H1 (cell line): ENCODE results near the gene HAGH. TPM values are rescaled to one million over a fixed set of nuclear protein-coding genes. Genes with fewer than 3 reads are reported as not detected.

Source experiments
- CTCF ChIA-PET: fragments of 300-600 bp; sonication (Branson Sonifier 250); formaldehyde crosslinking; loops from one replicate; lab custom pipeline; 2021; ENCODE audit not compliant: partially characterized antibody; lab: Charles Lee
- POLR2A ChIA-PET: fragments of 300-600 bp; sonication (Branson Sonifier 250); formaldehyde crosslinking; loops from one replicate; lab custom pipeline; 2021; ENCODE audit warnings: inconsistent platforms; ENCODE audit not compliant: partially characterized antibody; lab: Charles Lee
- DNase-seq, 2 experiments: peaks; one replicate each; pipeline versions ENCODE4 v3.0.0 to v3.0.0-alpha.2; 2010 to 2022; ENCODE audit warnings: low spot score in 2 of 2, low read depth in 1 of 2, mixed read lengths in 1 of 2
- FAIRE-seq: peaks from 2 replicates; lab custom pipeline; 2011; peaks lifted over from hg19 to GRCh38; lab: Jason Lieb, UNC
- H2AFZ ChIP-seq: 2 replicates; pipeline ENCODE4 v1.8.1; 2012; ENCODE audit warnings: low read length, inconsistent platforms
- H2AK5ac ChIP-seq: 2 replicates; pipeline ENCODE4 v1.6.1; 2013; ENCODE audit warnings: low read depth, low read length
- H2BK120ac ChIP-seq: replicated peaks from 2 replicates; pipeline ENCODE3; 2013; ENCODE audit warnings: low read depth, low read length, inconsistent platforms
- H2BK12ac ChIP-seq: 2 replicates; pipeline ENCODE4 v1.6.1; 2013; ENCODE audit warnings: low read depth, low read length
- H2BK15ac ChIP-seq: 2 replicates; pipeline ENCODE4 v1.6.1; 2013; ENCODE audit warnings: low read length
- H2BK20ac ChIP-seq: 2 replicates; pipeline ENCODE4 v1.6.1; 2013; ENCODE audit warnings: low read length
- H2BK5ac ChIP-seq: 2 replicates; pipeline ENCODE4 v1.6.1; 2013; ENCODE audit warnings: low read depth, low read length
- H3K14ac ChIP-seq: 2 replicates; pipeline ENCODE4 v1.6.1; 2013; ENCODE audit warnings: inconsistent platforms; ENCODE audit not compliant: insufficient read length
- H3K18ac ChIP-seq: 2 replicates; pipeline ENCODE4 v1.6.1; 2013; ENCODE audit warnings: low read length; ENCODE audit errors: extremely low read depth
- H3K23ac ChIP-seq: 2 replicates; pipeline ENCODE4 v1.6.1; 2013; ENCODE audit warnings: inconsistent platforms; ENCODE audit not compliant: insufficient read length
- H3K23me2 ChIP-seq: 2 replicates; pipeline ENCODE4 v1.6.1; 2013; ENCODE audit warnings: low read depth, low read length
- H3K27ac ChIP-seq: 2 replicates; pipeline ENCODE4 v1.6.1; 2011; ENCODE audit warnings: low read depth, low read length, inconsistent platforms
- H3K27me3 ChIP-seq, 4 experiments: replicated peaks in 1 of 4; 1 replicate in 1 of 4; 2 replicates in 3 of 4; pipeline versions ENCODE4 v1.6.1 to v1.8.1; 2011 to 2013; ENCODE audit warnings: low read length in 3 of 4, mild to moderate bottlenecking in 3 of 4, inconsistent platforms in 2 of 4, mixed read lengths in 2 of 4, moderate library complexity in 1 of 4; ENCODE audit not compliant: control insufficient read depth in 3 of 4, insufficient read depth in 3 of 4; ENCODE audit errors: extremely low read depth in 1 of 4
- H3K36me3 ChIP-seq, 4 experiments: 2 replicates each; pipeline versions ENCODE4 v1.6.1 to v1.8.1; 2011 to 2013; ENCODE audit warnings: mild to moderate bottlenecking in 4 of 4, low read length in 3 of 4, moderate library complexity in 2 of 4, control low read depth in 1 of 4, inconsistent platforms in 1 of 4; ENCODE audit not compliant: insufficient read depth in 4 of 4, control insufficient read depth in 2 of 4
- H3K4ac ChIP-seq: replicated peaks from 2 replicates; pipeline ENCODE3; 2013; ENCODE audit warnings: low read length, low read depth, mixed read lengths, inconsistent platforms; ENCODE audit not compliant: insufficient read length
- H3K4me1 ChIP-seq, 4 experiments: replicated peaks in 1 of 4; 1 replicate in 1 of 4; 2 replicates in 3 of 4; pipeline versions ENCODE4 v1.6.1 to v1.8.1; 2011 to 2013; ENCODE audit warnings: low read length in 3 of 4, inconsistent platforms in 2 of 4, mixed read lengths in 1 of 4; ENCODE audit not compliant: insufficient read depth in 4 of 4, control insufficient read depth in 3 of 4
- H3K4me2 ChIP-seq, 2 experiments: 2 replicates each; pipeline versions ENCODE4 v1.6.1 to v1.8.1; 2011 to 2013; ENCODE audit warnings: low read depth in 2 of 2, low read length in 2 of 2, control low read depth in 1 of 2, inconsistent platforms in 1 of 2, mild to moderate bottlenecking in 1 of 2; ENCODE audit not compliant: insufficient read depth in 1 of 2
- H3K4me3 ChIP-seq, 4 experiments: fragments of 200-600, 300-600 bp in 1 of 4; sonication (generic), shearing (Covaris generic), sonication (Bioruptor Twin) in 1 of 4; 2 replicates each; pipeline versions ENCODE4 v1.5.1 to v1.8.1; 2011 to 2016; ENCODE audit warnings: low read length in 4 of 4, low read depth in 3 of 4, control low read depth in 2 of 4, inconsistent platforms in 2 of 4, mild to moderate bottlenecking in 2 of 4, mixed read lengths in 1 of 4, moderate library complexity in 1 of 4; ENCODE audit not compliant: insufficient read depth in 2 of 4; ENCODE audit errors: extremely low read depth in 1 of 4
- H3K56ac ChIP-seq: replicated peaks from 2 replicates; pipeline ENCODE3; 2013; ENCODE audit warnings: low read depth, mild to moderate bottlenecking, mixed read lengths, low read length, inconsistent platforms; ENCODE audit not compliant: insufficient read length
- H3K79me1 ChIP-seq: 2 replicates; pipeline ENCODE4 v1.6.1; 2013; ENCODE audit warnings: low read depth, low read length, control low read depth
- H3K79me2 ChIP-seq, 2 experiments: 2 replicates each; pipeline versions ENCODE4 v1.6.1 to v1.8.1; 2012 to 2013; ENCODE audit warnings: low read length in 2 of 2, mild to moderate bottlenecking in 2 of 2, inconsistent platforms in 1 of 2; ENCODE audit not compliant: insufficient read depth in 2 of 2, control insufficient read depth in 1 of 2
- H3K9ac ChIP-seq, 4 experiments: replicated peaks in 1 of 4; 1 replicate in 1 of 4; 2 replicates in 3 of 4; pipeline versions ENCODE4 v1.6.1 to v1.8.1; 2011 to 2013; ENCODE audit warnings: low read depth in 3 of 4, low read length in 3 of 4, control low read depth in 2 of 4, mild to moderate bottlenecking in 2 of 4, moderate library complexity in 2 of 4, inconsistent platforms in 1 of 4; ENCODE audit errors: extremely low read depth in 1 of 4
- H3K9me3 ChIP-seq, 2 experiments: 2 replicates each; pipeline versions ENCODE4 v1.6.1 to v1.8.1; 2012 to 2013; ENCODE audit warnings: mild to moderate bottlenecking in 2 of 2, moderate library complexity in 2 of 2, control low read depth in 1 of 2, inconsistent platforms in 1 of 2, low read depth in 1 of 2, low read length in 1 of 2, mixed read lengths in 1 of 2; ENCODE audit not compliant: insufficient read depth in 2 of 2
- H4K20me1 ChIP-seq, 2 experiments: replicated peaks in 1 of 2; 2 replicates each; pipeline versions ENCODE3 to v1.8.1; 2011 to 2013; ENCODE audit warnings: inconsistent platforms in 2 of 2, low read length in 2 of 2, mild to moderate bottlenecking in 1 of 2; ENCODE audit not compliant: insufficient read depth in 2 of 2, control insufficient read depth in 1 of 2
- H4K5ac ChIP-seq: 2 replicates; pipeline ENCODE4 v1.6.1; 2013; ENCODE audit warnings: low read length, low read depth, mixed read lengths, inconsistent platforms; ENCODE audit not compliant: insufficient read length
- H4K8ac ChIP-seq: 2 replicates; pipeline ENCODE4 v1.8.0; 2013; ENCODE audit warnings: mild to moderate bottlenecking, moderate library complexity, low read length, inconsistent platforms; ENCODE audit not compliant: insufficient read depth; ENCODE audit errors: extremely low read depth
- H4K91ac ChIP-seq: replicated peaks from 2 replicates; pipeline ENCODE3; 2013; ENCODE audit warnings: low read length, mixed read lengths, inconsistent platforms; ENCODE audit not compliant: insufficient read length
- MAFK ChIP-seq: IDR thresholded peaks from 2 replicates; pipeline ENCODE4 v1.6.1; 2012; ENCODE audit warnings: low read depth, mild to moderate bottlenecking, improper control_type of control experiment, low read length
- SP4 ChIP-seq: IDR thresholded peaks from 2 replicates; pipeline ENCODE4 v1.6.1; 2012; ENCODE audit warnings: low read length, inconsistent platforms
- WGBS, 2 experiments: shearing (Covaris generic) in 1 of 2; methylation state at CpG; one replicate each; pipeline versions ENCODE4 v1.1.6 to v1.1.7; 2013 to 2015; ENCODE audit warnings: low lambda C conversion rate in 2 of 2, mixed read lengths in 2 of 2, inconsistent platforms in 1 of 2, low coverage in 1 of 2, missing lambda C conversion rate in 1 of 2; ENCODE audit not compliant: insufficient replicate concordance in 2 of 2, insufficient coverage in 1 of 2, insufficient read length in 1 of 2; ENCODE audit errors: extremely low coverage in 1 of 2, missing lambda C conversion rate in 1 of 2; 5-methylcytosine and 5-hydroxymethylcytosine counted together
- polyA plus RNA-seq, 7 experiments: library from polyadenylated mRNA; depleted of rRNA in 3 of 7; stranded (reverse) in 5 of 7; unstranded in 2 of 7; fragments of >200 nt in 5 of 7; fragments of 200-250 nt in 2 of 7; gene quantifications; 1 replicate in 5 of 7; 2 replicates in 1 of 7; 4 replicates in 1 of 7; pipeline versions ENCODE4 v1.2.1 to v1.2.3, GENCODE V29; 2011 to 2013; ENCODE audit warnings: missing spikeins in 2 of 7, mixed read lengths in 2 of 7
- total RNA-seq: library from RNA; stranded (reverse); fragmentation: NEBNext Ultra II Directional; extraction: Animal tissue kit (Norgen Biotek cat#: 25700); gene quantifications from 2 replicates; pipeline ENCODE4 v1.2.1, GENCODE V29; 2021

HAGH gene
- total and polyA plus RNA-seq, 2 of the 8 experiments (the other 6 are each of a cell fraction or from before 2014, with no cell fraction given) = 28.7 to 40.6 TPM

- CTCF ChIA-PET = interaction anchor here (1.5 kb wide), 1 partner anchor 10 kb away, joined by 7 read pairs; no protein-coding TSS in a partner anchor
- H3K79me1 ChIP-seq = peaks cover 4% of the 10 kb centered on the region; the same call in 1 of the 2 replicates
- DNase-seq = no peak
- POLR2A ChIA-PET = interaction anchor here (1.5 kb wide), 1 partner anchor 32 kb away, joined by 4 read pairs; no protein-coding TSS in a partner anchor
- H2BK15ac ChIP-seq = no peak overlapping the region
- no peak overlapping the region for H3K23ac ChIP-seq
- H4K5ac ChIP-seq = no peak overlapping the region
- no peaks in the 10 kb centered on the region for H3K79me2 ChIP-seq
- no peak for FAIRE-seq
- no peak overlapping the region for H3K4me3 ChIP-seq
- H2AFZ ChIP-seq = no peak overlapping the region
- no peak overlapping the region for H3K4ac ChIP-seq
- no peak overlapping the region for H3K18ac ChIP-seq
- no peak overlapping the region for H2BK20ac ChIP-seq
- H3K23me2 ChIP-seq = peaks cover 1% of the 10 kb centered on the region; the same call in 1 of the 2 replicates
- H4K8ac ChIP-seq = no peak overlapping the region; the same call in 1 of the 2 replicates
- 98% methylated on average over 12 of the region's 12 CpGs; no CpG with 5 or more reads in 1 of the 2 experiments for WGBS, 2 experiments
- H2BK120ac ChIP-seq = no peak overlapping the region
- H3K14ac ChIP-seq = no peak overlapping the region
- H4K91ac ChIP-seq = no peak overlapping the region
- no peak overlapping the region for H2BK12ac ChIP-seq
- H2BK5ac ChIP-seq = no peak overlapping the region
- H3K27me3 ChIP-seq = peaks cover 0 to 5% (median 0%) of the 10 kb centered on the region in 4 experiments; a peak in 3 of 7 replicates
- peaks cover 0 to 7% (median 3%) of the 10 kb centered on the region in 4 experiments; a peak in 5 of 8 replicates for H3K36me3 ChIP-seq
- H4K20me1 ChIP-seq = peaks cover 4 to 15% of the 10 kb centered on the region in 2 experiments
- H3K27ac ChIP-seq = no peak overlapping the region
- H3K9ac ChIP-seq = no peak overlapping the region
- no peak overlapping the region for H3K4me2 ChIP-seq
- no peaks in the 10 kb centered on the region for H3K9me3 ChIP-seq
- no peak overlapping the region for H2AK5ac ChIP-seq
- H3K4me1 ChIP-seq = peaks cover 0 to 5% (median 3%) of the 10 kb centered on the region in 4 experiments; a peak in 3 of 7 replicates
- no peak overlapping the region for H3K56ac ChIP-seq
- TF ChIP-seq SP4 = no peak
- TF ChIP-seq MAFK = no peak
These were observed 5.7 kb downstream of the HAGH start for GRCh38 chr16:1820946-1821290.
